HepG2 (cell line): ENCODE data around the gene MAPK11. TPM values are rescaled to one million over a fixed set of nuclear protein-coding genes. Genes with fewer than 3 reads are reported as not detected.

ENCODE experiments used
- CENPX ChIP-seq: sonication (generic); formaldehyde crosslinking; IDR thresholded peaks from 2 replicates; pipeline ENCODE4 v1.9.0; 2021; ENCODE audit warnings: mild to moderate bottlenecking, missing genetic modification reagents, moderate library complexity
- GABPA ChIP-seq, 2 experiments: IDR thresholded peaks; 2 replicates each; pipeline ENCODE4 v1.6.1; 2011 to 2016; ENCODE audit warnings: low read depth in 2 of 2, low read length in 1 of 2, missing biosample characterization in 1 of 2, missing genetic modification characterization in 1 of 2
- HNRNPLL ChIP-seq: fragments of 200-400 bp; formaldehyde crosslinking; IDR thresholded peaks from 2 replicates; pipeline ENCODE4 v1.6.1; 2017; ENCODE audit warnings: mild to moderate bottlenecking, low read depth, low read length; ENCODE audit not compliant: poor library complexity, severe bottlenecking
- KDM2A ChIP-seq: sonication (generic); formaldehyde crosslinking; IDR thresholded peaks from 2 replicates; pipeline ENCODE4 v1.4.0; 2020; ENCODE audit warnings: low read depth, missing genetic modification reagents, borderline replicate concordance
- MTA1 ChIP-seq: sonication (generic); formaldehyde crosslinking; IDR thresholded peaks from 2 replicates; pipeline ENCODE4 v1.4.0; 2020; ENCODE audit warnings: missing genetic modification reagents, mild to moderate bottlenecking, borderline replicate concordance
- NFATC3 ChIP-seq: sonication (generic); formaldehyde crosslinking; IDR thresholded peaks from 2 replicates; pipeline ENCODE4 v1.5.1; 2020; ENCODE audit warnings: mild to moderate bottlenecking, missing genetic modification reagents
- RARA ChIP-seq: IDR thresholded peaks from 2 replicates; pipeline ENCODE4 v1.6.1; 2016; ENCODE audit warnings: missing genetic modification reagents, missing compliant biosample characterization
- RFX1 ChIP-seq: fragments of 450-650 bp; IDR thresholded peaks from 2 replicates; pipeline ENCODE4 v1.6.1; 2017
- U2AF2 ChIP-seq: fragments of 200-400 bp; formaldehyde crosslinking; IDR thresholded peaks from 2 replicates; pipeline ENCODE4 v1.6.1; 2017; ENCODE audit warnings: low read depth, mild to moderate bottlenecking, low read length
- ZBTB7B ChIP-seq: sonication (generic); formaldehyde crosslinking; IDR thresholded peaks from 2 replicates; pipeline ENCODE4 v1.4.0; 2020; ENCODE audit warnings: missing genetic modification reagents
- ZFX ChIP-seq: sonication (generic); formaldehyde crosslinking; IDR thresholded peaks from 2 replicates; pipeline ENCODE4 v1.4.0; 2020; ENCODE audit warnings: mild to moderate bottlenecking, low read depth, missing genetic modification reagents, moderate library complexity
- ZNF660 ChIP-seq: sonication (generic); formaldehyde crosslinking; IDR thresholded peaks from 2 replicates; pipeline ENCODE4 v1.5.1; 2020; ENCODE audit warnings: mild to moderate bottlenecking, low read depth, missing genetic modification reagents, borderline replicate concordance
- polyA plus RNA-seq, 8 experiments: library from polyadenylated mRNA; depleted of rRNA in 3 of 8; stranded (reverse) in 7 of 8; unstranded in 1 of 8; fragments of >200 nt; fragmentation: Illumina TruSeq in 4 of 8; extraction: Trizol in 4 of 8; gene quantifications; 2 replicates each; pipeline versions ENCODE4 v1.2.1 to v1.2.3, GENCODE V29; 2011 to 2016; ENCODE audit warnings: low read depth in 4 of 8, missing spikeins in 1 of 8, mixed read lengths in 1 of 8; ENCODE audit not compliant: insufficient read depth in 1 of 8
- total RNA-seq, 5 experiments: library from RNA; depleted of rRNA; stranded (reverse); fragments of >200 nt; fragmentation: Illumina TruSeq; extraction: Trizol; gene quantifications; 2 replicates each; pipeline ENCODE4 v1.2.3, GENCODE V29; 2016; ENCODE audit warnings: low read depth in 1 of 5
- TF ChIP-seq, protein P1 (sequence below): sonication (generic); formaldehyde crosslinking; conservative IDR thresholded peaks from 2 replicates; pipeline ENCODE4 v1.4.0; 2020; ENCODE audit warnings: mild to moderate bottlenecking, missing genetic modification reagents, moderate library complexity
- TF ChIP-seq, protein P2 (sequence below): IDR thresholded peaks from 2 replicates; pipeline ENCODE4 v1.6.1; 2012; ENCODE audit warnings: inconsistent platforms
- TF ChIP-seq, protein P3 (sequence below): sonication (generic); formaldehyde crosslinking; IDR thresholded peaks from 2 replicates; pipeline ENCODE4 v1.4.0; 2020; ENCODE audit warnings: mild to moderate bottlenecking, missing genetic modification reagents, borderline replicate concordance
- TF ChIP-seq, protein P4 (sequence below): sonication (generic); formaldehyde crosslinking; IDR thresholded peaks from 2 replicates; pipeline ENCODE4 v1.8.0; 2022; ENCODE audit warnings: missing genetic modification reagents, mild to moderate bottlenecking, inconsistent platforms, borderline replicate concordance
- TF ChIP-seq, protein P5 (sequence below): sonication (generic); formaldehyde crosslinking; IDR thresholded peaks from 2 replicates; pipeline ENCODE4 v1.9.0; 2021; ENCODE audit warnings: missing genetic modification reagents, borderline replicate concordance

Gene MAPK11
- total and polyA plus RNA-seq, 2 of the 13 experiments (the other 11 are each of a cell fraction or from before 2014, with no cell fraction given): 0.15 to 0.17 TPM

DNA sequence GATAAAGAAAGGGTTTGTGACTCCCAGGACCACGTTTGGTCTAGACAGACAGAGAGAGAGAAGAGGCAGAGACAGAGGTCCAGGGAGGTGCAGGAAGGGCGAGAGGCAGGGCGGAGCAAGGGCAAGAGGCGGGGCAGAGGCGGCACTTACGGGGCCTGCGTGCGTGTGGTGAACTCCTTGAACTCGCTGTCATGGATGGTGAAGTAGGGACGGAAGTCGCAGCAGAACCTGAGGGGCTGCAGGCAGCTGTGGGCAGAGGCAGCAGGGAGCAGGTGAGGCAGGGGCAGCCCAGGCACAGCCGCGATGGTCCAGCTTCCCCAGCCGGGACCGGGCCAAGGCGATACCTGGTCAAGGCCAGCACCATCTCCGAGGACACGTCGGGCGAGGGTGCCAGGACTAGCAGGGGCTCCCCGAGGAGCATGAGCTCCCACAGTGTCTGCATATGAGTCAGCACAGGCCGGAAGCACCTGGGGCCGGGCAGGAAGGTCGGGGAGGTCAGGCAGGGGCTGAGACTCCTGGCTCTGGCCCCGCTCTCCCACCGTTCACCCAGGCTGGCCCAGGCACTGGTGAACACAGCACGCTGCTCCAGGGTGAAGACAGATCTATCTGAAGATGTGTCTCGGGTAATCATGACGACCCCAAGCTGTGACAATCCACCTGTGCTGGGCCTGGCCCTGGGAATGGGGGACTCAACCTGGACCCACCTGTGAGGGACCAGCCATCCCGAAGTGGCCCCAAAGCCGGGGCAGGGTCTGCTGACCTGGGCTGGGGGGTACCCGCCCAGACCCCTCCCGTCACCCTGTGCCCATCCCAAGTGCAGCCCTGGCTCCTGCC lies 44.5 kb upstream of the MAPK11 start (continued):
- TF ChIP-seq, protein P1, sequence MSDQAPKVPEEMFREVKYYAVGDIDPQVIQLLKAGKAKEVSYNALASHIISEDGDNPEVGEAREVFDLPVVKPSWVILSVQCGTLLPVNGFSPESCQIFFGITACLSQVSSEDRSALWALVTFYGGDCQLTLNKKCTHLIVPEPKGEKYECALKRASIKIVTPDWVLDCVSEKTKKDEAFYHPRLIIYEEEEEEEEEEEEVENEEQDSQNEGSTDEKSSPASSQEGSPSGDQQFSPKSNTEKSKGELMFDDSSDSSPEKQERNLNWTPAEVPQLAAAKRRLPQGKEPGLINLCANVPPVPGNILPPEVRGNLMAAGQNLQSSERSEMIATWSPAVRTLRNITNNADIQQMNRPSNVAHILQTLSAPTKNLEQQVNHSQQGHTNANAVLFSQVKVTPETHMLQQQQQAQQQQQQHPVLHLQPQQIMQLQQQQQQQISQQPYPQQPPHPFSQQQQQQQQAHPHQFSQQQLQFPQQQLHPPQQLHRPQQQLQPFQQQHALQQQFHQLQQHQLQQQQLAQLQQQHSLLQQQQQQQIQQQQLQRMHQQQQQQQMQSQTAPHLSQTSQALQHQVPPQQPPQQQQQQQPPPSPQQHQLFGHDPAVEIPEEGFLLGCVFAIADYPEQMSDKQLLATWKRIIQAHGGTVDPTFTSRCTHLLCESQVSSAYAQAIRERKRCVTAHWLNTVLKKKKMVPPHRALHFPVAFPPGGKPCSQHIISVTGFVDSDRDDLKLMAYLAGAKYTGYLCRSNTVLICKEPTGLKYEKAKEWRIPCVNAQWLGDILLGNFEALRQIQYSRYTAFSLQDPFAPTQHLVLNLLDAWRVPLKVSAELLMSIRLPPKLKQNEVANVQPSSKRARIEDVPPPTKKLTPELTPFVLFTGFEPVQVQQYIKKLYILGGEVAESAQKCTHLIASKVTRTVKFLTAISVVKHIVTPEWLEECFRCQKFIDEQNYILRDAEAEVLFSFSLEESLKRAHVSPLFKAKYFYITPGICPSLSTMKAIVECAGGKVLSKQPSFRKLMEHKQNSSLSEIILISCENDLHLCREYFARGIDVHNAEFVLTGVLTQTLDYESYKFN (CRISPR knock-in tag): no peak; the same call in 1 of the 2 replicates
- TF ChIP-seq CENPX (CRISPR knock-in tag): no peak
- TF ChIP-seq GABPA (IDR thresholded peaks at IDR 0.05; ENCODE audit: low read depth, low read length): peak; percentile 33
- peak; percentile 68 for TF ChIP-seq GABPA (CRISPR knock-in tag; IDR thresholded peaks at IDR 0.05; ENCODE audit: low read depth)
- TF ChIP-seq, protein P2, sequence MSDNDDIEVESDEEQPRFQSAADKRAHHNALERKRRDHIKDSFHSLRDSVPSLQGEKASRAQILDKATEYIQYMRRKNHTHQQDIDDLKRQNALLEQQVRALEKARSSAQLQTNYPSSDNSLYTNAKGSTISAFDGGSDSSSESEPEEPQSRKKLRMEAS: peak; percentile 60
- TF ChIP-seq KDM2A (CRISPR knock-in tag): 0 out of 2 replicates have a peak, but pooled peaks have one; percentile 21
- TF ChIP-seq, protein P3, sequence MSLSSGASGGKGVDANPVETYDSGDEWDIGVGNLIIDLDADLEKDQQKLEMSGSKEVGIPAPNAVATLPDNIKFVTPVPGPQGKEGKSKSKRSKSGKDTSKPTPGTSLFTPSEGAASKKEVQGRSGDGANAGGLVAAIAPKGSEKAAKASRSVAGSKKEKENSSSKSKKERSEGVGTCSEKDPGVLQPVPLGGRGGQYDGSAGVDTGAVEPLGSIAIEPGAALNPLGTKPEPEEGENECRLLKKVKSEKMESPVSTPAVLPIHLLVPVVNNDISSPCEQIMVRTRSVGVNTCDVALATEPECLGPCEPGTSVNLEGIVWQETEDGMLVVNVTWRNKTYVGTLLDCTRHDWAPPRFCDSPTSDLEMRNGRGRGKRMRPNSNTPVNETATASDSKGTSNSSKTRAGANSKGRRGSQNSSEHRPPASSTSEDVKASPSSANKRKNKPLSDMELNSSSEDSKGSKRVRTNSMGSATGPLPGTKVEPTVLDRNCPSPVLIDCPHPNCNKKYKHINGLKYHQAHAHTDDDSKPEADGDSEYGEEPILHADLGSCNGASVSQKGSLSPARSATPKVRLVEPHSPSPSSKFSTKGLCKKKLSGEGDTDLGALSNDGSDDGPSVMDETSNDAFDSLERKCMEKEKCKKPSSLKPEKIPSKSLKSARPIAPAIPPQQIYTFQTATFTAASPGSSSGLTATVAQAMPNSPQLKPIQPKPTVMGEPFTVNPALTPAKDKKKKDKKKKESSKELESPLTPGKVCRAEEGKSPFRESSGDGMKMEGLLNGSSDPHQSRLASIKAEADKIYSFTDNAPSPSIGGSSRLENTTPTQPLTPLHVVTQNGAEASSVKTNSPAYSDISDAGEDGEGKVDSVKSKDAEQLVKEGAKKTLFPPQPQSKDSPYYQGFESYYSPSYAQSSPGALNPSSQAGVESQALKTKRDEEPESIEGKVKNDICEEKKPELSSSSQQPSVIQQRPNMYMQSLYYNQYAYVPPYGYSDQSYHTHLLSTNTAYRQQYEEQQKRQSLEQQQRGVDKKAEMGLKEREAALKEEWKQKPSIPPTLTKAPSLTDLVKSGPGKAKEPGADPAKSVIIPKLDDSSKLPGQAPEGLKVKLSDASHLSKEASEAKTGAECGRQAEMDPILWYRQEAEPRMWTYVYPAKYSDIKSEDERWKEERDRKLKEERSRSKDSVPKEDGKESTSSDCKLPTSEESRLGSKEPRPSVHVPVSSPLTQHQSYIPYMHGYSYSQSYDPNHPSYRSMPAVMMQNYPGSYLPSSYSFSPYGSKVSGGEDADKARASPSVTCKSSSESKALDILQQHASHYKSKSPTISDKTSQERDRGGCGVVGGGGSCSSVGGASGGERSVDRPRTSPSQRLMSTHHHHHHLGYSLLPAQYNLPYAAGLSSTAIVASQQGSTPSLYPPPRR: peak; percentile 57; the same call in 1 of the 2 replicates
- TF ChIP-seq ZFX (CRISPR knock-in tag): peak; percentile 59
- TF ChIP-seq U2AF2: no peak
- TF ChIP-seq RFX1: no peak
- TF ChIP-seq HNRNPLL: peak; percentile 44
- TF ChIP-seq ZNF660 (CRISPR knock-in tag): no peak
- TF ChIP-seq ZBTB7B (CRISPR knock-in tag): peak; percentile 44; the same call in 1 of the 2 replicates
- TF ChIP-seq RARA (CRISPR knock-in tag): peak; percentile 84
- TF ChIP-seq, protein P4, sequence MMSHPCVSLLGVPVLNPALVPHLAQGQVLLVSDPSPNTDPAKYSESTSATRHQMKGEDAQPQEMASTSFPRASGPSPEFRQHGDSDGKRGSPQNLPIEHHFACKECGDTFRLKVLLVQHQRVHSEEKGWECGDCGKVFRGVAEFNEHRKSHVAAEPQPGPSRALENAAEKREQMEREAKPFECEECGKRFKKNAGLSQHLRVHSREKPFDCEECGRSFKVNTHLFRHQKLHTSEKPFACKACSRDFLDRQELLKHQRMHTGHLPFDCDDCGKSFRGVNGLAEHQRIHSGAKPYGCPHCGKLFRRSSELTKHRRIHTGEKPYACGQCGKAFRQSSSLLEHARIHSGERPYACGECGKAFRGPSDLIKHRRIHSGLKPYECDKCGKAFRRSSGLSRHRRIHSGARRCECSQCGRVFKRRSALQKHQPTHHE: no peak
- no peak for TF ChIP-seq NFATC3 (CRISPR knock-in tag)
- TF ChIP-seq MTA1 (CRISPR knock-in tag): peak; percentile 70; the same call in 1 of the 2 replicates
- TF ChIP-seq, protein P5, sequence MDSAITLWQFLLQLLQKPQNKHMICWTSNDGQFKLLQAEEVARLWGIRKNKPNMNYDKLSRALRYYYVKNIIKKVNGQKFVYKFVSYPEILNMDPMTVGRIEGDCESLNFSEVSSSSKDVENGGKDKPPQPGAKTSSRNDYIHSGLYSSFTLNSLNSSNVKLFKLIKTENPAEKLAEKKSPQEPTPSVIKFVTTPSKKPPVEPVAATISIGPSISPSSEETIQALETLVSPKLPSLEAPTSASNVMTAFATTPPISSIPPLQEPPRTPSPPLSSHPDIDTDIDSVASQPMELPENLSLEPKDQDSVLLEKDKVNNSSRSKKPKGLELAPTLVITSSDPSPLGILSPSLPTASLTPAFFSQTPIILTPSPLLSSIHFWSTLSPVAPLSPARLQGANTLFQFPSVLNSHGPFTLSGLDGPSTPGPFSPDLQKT (CRISPR knock-in tag): no peak
